ENCODE measurements around the gene MICU2. TPM values are rescaled to one million over a fixed set of nuclear protein-coding genes. Genes with fewer than 3 reads are reported as not detected.

The MICU2 gene
- total and polyA plus RNA-seq, 2 of the 4 experiments (the other 2 are of a cell fraction), result 14.9 to 25.0 TPM

GRCh38 chr13:21522847-21523246, 81.1 kb downstream of the MICU2 start:
- Histone ChIP-seq H3K4me1 (ENCODE audit: control insufficient read depth, insufficient read depth, low read length) (no peaks in the 10 kb centered on the region; the same call in 1 of the 2 replicates), H3K36me3 (ENCODE audit: control insufficient read depth, insufficient read depth, low read length) (0 out of 2 replicates have a peak, but pooled peaks cover 4% of the 10 kb centered on the region), H2AK5ac (ENCODE audit: low read depth, low read length) (no peak overlapping the region), H2BK15ac (ENCODE audit: low read depth, low read length) (no peak overlapping the region), H3K27ac (ENCODE audit: insufficient read depth, low read length) (no peak overlapping the region), H4K5ac (ENCODE audit: low read depth, low read length) (no peak overlapping the region), H3K9me1 (ENCODE audit: insufficient read depth, low read length) (peaks cover 3% of the 10 kb centered on the region; the same call in 1 of the 2 replicates), H2BK5ac (ENCODE audit: low read depth, low read length, poor library complexity, severe bottlenecking) (no peak overlapping the region), H3K79me1 (ENCODE audit: low read depth in 1 of 2, low read length in 2 of 2) (peaks cover 6 to 12% of the 10 kb centered on the region in 2 experiments; a peak in 2 of 4 replicates), H3K4me3 (ENCODE audit: insufficient read depth, low read depth, low read length) (no peak overlapping the region), H3K9me3 (ENCODE audit: control insufficient read depth, insufficient read depth, low read length) (no peaks in the 10 kb centered on the region), H2BK120ac (ENCODE audit: low read depth, low read length) (no peak overlapping the region), H3K4ac (ENCODE audit: low read depth, low read length) (no peak overlapping the region), H2AFZ (replicated peaks; ENCODE audit: low read length, poor library complexity) (no peak overlapping the region), H4K20me1 (ENCODE audit: insufficient read depth, low read length) (no peaks in the 10 kb centered on the region), H3K14ac (replicated peaks; ENCODE audit: low read depth, low read length) (no peak overlapping the region), H4K91ac (ENCODE audit: insufficient read depth, low read depth, low read length) (no peak overlapping the region), H3K9ac (ENCODE audit: low read depth, low read length) (no peak overlapping the region), H3K23ac (ENCODE audit: low read depth, low read length) (no peak overlapping the region), H2AK9ac (replicated peaks; ENCODE audit: low read depth, low read length, poor library complexity) (no peak overlapping the region), H3K27me3 (ENCODE audit: control insufficient read depth, insufficient read depth, low read length) (no peaks in the 10 kb centered on the region), H3K56ac (ENCODE audit: extremely low read depth, insufficient read depth, low read length) (no peak overlapping the region), H4K8ac (ENCODE audit: low read depth in 2 of 2, low read length in 2 of 2) (no peak overlapping the region), H2BK20ac (ENCODE audit: low read depth, low read length) (no peak overlapping the region), H3K18ac (ENCODE audit: low read depth, low read length) (no peak overlapping the region), H3K4me2 (ENCODE audit: low read depth, low read length) (no peak overlapping the region)
- DNase-seq (no peak), ATAC-seq (ENCODE audit: low read depth) (no peak)
- CTCF ChIA-PET, result no interaction called here
- dilution Hi-C loops (cut with HindIII; ENCODE audit: low sequenced_read_pairs, unreplicated experiment) (no loop called here), intact Hi-C loops (cut with micrococcal nuclease) (no loop called here), in situ Hi-C loops (cut with MboI; ENCODE audit: low sequenced_read_pairs) (no loop called here)
- POLR2A ChIA-PET (ENCODE audit: unreplicated experiment), result no interaction called here
- BruUV-seq (replicated peaks), result no TSS peak
- WGBS, 2 experiments (ENCODE audit: extremely low coverage in 2 of 2, insufficient read length in 1 of 2), result no CpG with 5 or more reads among the region's 2 CpGs
- TF ChIP-seq USF2 (IDR thresholded peaks at IDR 0.05; ENCODE audit: low read depth, low read length), result no peak
- no peak for TF ChIP-seq SMC3 (IDR thresholded peaks at IDR 0.05; ENCODE audit: low read depth, low read length)
- no peak for TF ChIP-seq CTCF (conservative IDR thresholded peaks at IDR 0.05; ENCODE audit: low read depth, low read length)
- TF ChIP-seq BHLHE40 (IDR thresholded peaks at IDR 0.05; ENCODE audit: low read depth, low read length), result no peak

All from IMR-90 (cell line).